WI38 (cell line): ENCODE measurements around the gene TFDP1.

Experiments used
- H3K4me3 ChIP-seq: 2 replicates; pipeline ENCODE4 v1.5.1; 2011; ENCODE audit warnings: low read depth, mild to moderate bottlenecking, control low read depth, low read length
- TF ChIP-seq, protein P1 (sequence below): IDR thresholded peaks from 2 replicates; pipeline ENCODE4 v1.5.1; 2012; ENCODE audit warnings: low read depth, mild to moderate bottlenecking, control low read depth, low read length

TFDP1 gene

GRCh38 chr13:113656831-113657671 lies 72.5 kb downstream of the TFDP1 start:
- H3K4me3 ChIP-seq = no peak overlapping the region
- TF ChIP-seq, protein P1, sequence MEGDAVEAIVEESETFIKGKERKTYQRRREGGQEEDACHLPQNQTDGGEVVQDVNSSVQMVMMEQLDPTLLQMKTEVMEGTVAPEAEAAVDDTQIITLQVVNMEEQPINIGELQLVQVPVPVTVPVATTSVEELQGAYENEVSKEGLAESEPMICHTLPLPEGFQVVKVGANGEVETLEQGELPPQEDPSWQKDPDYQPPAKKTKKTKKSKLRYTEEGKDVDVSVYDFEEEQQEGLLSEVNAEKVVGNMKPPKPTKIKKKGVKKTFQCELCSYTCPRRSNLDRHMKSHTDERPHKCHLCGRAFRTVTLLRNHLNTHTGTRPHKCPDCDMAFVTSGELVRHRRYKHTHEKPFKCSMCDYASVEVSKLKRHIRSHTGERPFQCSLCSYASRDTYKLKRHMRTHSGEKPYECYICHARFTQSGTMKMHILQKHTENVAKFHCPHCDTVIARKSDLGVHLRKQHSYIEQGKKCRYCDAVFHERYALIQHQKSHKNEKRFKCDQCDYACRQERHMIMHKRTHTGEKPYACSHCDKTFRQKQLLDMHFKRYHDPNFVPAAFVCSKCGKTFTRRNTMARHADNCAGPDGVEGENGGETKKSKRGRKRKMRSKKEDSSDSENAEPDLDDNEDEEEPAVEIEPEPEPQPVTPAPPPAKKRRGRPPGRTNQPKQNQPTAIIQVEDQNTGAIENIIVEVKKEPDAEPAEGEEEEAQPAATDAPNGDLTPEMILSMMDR = no peak

DNA sequence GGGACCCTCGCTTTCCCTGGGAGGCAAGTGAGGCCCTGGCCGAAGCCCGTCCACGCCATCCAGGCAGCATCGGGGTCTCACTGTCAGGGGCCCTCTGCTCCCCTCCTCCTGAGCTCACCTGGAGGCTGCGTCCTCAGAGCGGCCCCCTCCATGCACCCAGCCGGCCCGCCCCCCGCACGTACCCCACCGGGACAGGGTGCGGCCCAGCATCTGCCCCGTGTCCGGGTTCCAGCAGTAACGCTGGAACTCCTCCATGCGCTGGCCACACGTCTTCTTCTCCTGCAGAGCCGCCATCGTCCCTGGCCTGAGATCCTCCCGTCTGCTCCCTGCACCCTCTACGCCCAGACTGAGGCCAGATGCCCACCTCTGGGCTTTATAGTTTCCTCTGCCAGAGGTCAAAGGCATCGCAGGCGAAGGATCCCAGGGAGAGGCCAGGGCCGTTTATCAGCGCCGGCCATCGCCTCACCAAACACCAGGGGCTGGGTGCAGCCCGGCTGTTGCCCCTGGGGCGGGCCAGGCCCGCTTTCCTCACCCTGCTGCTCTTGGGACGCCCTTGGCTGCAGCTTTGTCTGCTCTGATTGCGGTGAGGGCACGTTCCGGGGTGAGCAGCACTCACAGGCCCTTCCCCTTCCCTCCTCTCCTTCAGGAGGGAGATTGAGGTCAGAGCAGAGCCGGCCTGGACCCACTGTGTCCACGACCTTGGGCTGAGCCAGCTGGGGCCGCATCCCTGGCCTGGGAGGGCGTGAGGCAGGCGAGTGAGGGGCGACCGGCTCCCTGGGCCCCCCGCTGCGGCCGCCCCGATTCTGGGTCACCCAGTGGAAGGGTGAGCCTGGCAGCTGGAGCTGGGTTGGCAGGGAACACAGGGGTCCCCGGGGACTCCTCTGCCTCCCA lies 73.5 kb downstream of the TFDP1 start, which contains the start of gene ATP4B:
Gene ATP4B, minus strand, starts transcription at position 348 of the 891 bp plus-strand sequence. Its CDS starts 54 bp downstream, at position 294.
- no peak within 1 kb of the TSS for H3K4me3 ChIP-seq
- TF ChIP-seq, protein P1 = no peak

GRCh38 chr13:113658836-113659235 lies 74.3 kb downstream of the TFDP1 start:
- H3K4me3 ChIP-seq = no peak overlapping the region
- TF ChIP-seq, protein P1 = no peak

DNA sequence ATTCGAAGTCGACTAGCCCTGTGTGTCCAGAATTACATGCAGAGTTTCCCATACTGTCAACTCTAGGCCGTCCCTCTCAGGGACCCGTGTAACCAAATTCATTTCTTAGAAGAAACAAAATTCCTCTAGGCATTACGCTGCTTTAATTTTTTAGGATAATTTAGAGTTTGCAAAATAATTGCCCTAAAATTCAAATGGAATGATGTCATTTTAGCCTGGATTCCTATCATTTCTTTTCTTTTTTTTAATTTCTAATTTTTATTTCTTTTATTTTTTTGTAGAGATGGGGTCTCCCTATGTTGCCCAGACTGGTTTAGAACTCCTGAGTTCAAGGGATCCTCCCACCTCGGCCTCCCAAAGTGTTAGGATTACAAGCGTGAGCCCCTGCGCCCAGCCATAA lies 74.8 kb downstream of the TFDP1 start:
- H3K4me3 ChIP-seq = no peak overlapping the region
- TF ChIP-seq, protein P1 = no peak

DNA sequence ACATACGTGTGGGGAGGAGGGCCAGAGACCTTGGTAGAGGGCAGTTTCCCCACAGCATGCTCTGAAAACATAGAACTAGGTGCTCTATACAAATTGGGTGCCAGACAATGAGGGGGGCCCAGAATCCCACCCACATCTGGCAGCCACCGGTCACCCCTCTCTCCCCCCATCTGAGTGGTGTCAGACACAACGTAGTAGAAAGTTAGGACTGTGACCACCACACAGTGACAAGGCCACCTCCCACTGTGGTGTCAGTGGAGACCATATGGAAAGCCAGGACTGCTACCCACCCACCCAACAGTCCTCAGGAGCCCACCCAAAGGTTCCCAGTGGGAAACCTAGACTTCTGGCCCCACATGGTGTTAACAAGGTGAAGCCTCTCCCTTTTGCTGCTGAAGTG lies 75.5 kb downstream of the TFDP1 start:
- TF ChIP-seq, protein P1 = no peak
- H3K4me3 ChIP-seq = no peak overlapping the region

- TF ChIP-seq, protein P1 = no peak
- H3K4me3 ChIP-seq = no peak overlapping the region
Measured at GRCh38 chr13:113661509-113661908, 77.0 kb downstream of the TFDP1 start.

DNA sequence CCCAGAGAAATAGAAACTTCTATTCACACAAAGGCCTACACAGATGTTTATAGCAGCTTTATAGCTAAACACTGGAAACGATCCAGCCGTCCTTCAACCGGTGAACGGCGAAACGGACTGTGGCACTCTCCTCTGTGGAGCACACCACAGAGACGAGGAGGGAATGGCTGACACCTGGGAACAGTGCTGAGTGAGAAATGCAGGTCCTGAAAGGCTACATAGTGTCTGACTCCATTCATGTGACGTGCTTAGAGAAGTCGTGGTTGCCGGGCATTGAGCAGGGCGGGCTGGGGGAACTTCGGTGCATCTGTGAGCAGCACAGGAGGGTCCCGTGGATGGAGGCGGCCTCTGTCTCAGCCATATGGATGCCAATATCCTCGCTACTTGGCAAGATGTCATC lies 79.4 kb downstream of the TFDP1 start:
- H3K4me3 ChIP-seq = no peak overlapping the region
- TF ChIP-seq, protein P1 = no peak
